Measurements from ENCODE around the gene CDON. TPM values are rescaled to one million over a fixed set of nuclear protein-coding genes. Genes with fewer than 3 reads are reported as not detected.

The CDON gene, protein sequence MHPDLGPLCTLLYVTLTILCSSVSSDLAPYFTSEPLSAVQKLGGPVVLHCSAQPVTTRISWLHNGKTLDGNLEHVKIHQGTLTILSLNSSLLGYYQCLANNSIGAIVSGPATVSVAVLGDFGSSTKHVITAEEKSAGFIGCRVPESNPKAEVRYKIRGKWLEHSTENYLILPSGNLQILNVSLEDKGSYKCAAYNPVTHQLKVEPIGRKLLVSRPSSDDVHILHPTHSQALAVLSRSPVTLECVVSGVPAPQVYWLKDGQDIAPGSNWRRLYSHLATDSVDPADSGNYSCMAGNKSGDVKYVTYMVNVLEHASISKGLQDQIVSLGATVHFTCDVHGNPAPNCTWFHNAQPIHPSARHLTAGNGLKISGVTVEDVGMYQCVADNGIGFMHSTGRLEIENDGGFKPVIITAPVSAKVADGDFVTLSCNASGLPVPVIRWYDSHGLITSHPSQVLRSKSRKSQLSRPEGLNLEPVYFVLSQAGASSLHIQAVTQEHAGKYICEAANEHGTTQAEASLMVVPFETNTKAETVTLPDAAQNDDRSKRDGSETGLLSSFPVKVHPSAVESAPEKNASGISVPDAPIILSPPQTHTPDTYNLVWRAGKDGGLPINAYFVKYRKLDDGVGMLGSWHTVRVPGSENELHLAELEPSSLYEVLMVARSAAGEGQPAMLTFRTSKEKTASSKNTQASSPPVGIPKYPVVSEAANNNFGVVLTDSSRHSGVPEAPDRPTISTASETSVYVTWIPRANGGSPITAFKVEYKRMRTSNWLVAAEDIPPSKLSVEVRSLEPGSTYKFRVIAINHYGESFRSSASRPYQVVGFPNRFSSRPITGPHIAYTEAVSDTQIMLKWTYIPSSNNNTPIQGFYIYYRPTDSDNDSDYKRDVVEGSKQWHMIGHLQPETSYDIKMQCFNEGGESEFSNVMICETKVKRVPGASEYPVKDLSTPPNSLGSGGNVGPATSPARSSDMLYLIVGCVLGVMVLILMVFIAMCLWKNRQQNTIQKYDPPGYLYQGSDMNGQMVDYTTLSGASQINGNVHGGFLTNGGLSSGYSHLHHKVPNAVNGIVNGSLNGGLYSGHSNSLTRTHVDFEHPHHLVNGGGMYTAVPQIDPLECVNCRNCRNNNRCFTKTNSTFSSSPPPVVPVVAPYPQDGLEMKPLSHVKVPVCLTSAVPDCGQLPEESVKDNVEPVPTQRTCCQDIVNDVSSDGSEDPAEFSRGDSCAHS (N-terminal part only)
- total RNA-seq (2014; rRNA removed; shearing (Covaris generic)) = 1.3 and 2.8 TPM in 2 replicates

DNA sequence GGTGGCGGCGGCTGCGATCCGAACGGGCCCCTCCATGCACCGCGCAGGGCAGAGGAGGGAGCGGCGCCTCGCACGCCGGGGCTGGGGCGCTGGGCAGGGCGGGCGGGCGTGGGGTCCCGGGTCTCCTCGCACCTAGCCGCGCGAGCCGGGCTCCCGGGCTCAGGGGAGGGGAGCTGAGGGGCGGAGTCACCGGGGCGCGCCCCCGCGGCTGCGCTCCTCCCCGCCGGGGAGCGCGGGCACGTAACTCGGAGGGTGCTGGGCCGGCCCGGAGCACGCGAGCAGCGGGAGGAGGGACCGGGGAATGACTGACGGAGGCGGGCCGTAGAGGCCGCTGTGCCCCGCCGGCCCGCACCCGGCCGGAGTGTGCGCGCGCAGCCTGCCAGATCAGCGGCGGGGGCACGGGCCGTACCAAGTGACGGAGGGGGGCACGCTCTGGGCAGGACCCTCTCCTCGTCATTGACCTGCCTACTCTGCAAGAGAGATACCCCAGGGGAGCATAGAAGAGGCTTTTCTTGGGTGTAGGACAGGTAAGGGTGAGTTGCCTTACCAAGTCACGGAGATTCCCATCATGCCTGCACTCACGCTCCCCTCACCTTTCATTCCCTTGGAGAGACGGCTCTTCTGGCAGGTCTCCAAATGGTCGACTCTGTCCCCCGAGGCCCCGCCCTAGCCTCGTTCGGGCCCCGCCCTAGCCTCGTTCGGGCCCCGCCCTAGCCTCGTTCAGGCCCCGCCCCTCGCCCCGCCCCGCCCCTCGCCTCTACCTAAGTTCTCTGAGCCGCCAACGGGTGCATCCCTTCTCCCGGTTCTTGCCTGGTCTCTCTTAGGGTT lies at the start of gene CDON:
Gene CDON, minus strand, starts transcription at position 188 of the 828 bp plus-strand sequence. CDS start 39,390 bp downstream, outside the sequence.
- Histone ChIP-seq H3K4me1 (replicated peaks) (no peaks in the 10 kb centered on the region), H3K4me3 (peak within 1 kb of the TSS; percentile 46), H3K36me3 (no peaks in the 10 kb centered on the region), H3K27ac (peak within 1 kb of the TSS; percentile 73; the same call in 1 of the 2 replicates), H3K9me3 (replicated peaks) (no peaks in the 10 kb centered on the region), H3K27me3 (replicated peaks) (peaks cover 9% of the 10 kb centered on the region)
- peak; percentile 77 to 83 for DNase-seq (ENCODE audit: low read depth in 1 of 2, low spot score in 2 of 2)

DNA sequence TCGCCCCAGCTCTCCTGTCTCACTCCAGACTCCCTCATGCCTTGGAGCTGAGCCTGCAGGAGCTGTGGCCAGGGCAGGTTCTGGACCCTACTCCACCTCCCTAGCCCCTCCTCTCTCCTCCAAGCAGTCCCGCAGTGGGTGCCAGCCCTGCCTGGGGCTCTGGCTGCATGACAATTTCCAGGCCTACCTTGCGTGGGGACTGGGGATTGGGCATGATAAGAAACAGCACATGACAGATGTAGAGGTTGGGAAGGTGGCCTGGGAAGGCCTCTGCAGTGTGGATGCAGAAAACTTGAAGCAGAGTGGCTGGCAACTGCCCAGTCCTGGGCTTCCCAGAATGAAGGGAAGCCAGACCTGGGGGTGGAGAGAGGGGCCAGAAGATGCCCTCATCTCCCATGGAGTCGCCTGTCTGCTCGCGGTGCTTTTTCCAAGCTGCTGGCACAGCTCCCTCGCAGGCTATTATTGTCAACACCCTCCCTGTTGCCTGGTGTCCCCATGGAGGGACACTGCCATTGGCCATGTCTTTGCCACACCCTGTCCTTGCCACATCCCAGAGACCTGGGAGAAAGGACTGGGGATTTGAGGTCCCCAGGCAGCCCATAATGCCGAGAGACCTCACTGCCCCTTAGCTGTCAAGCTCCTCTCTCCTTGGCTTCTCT lies 48.9 kb upstream of the CDON start:
- H3K9me3 ChIP-seq (replicated peaks) = no peaks in the 10 kb centered on the region
- H3K27ac ChIP-seq = no peak overlapping the region
- H3K4me3 ChIP-seq = no peak overlapping the region
- H3K36me3 ChIP-seq = no peaks in the 10 kb centered on the region
- no peaks in the 10 kb centered on the region for H3K27me3 ChIP-seq (replicated peaks)
- peaks cover 12% of the 10 kb centered on the region for H3K4me1 ChIP-seq (replicated peaks)
- no peak for DNase-seq (ENCODE audit: low read depth in 1 of 2, low spot score in 2 of 2)

DNA sequence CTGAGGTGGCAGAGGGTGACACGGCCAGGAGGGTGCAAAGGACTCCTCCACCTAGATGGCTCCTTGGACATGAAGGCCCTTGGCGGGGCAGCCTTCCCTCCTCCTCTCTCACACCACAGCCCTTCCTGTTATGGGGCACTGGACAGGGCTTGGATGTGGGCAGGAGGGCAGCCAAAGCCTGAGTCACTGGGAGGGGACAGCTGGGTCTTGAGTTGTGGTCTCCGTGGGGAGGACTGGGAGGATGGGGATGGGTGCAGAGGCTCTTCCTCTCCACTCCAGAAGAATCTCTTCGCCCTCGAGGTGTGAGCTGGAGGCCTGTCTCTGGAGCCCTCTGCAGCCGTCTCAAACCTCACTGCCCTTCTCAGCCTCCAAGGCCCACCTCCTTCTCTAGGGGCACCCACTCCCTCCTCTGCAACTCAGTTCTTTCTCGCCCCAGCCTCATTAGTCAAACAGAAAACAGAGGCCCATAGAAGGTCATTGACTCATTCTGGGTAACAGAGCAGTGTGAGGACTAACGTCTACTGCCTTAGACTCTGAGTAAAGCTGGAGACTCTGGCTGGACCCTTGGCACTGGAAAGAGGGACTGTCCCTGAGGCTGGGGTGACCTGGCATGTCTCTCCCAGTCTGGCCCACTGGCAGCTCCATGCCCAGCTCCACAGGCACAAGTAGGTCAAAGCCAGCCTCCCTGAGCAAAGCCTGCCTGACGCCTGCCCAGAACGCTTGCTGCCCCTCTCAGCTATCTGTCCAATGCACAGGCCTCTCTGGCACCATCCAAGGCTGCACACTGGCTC lies 47.5 kb upstream of the CDON start:
- H3K27me3 ChIP-seq (replicated peaks) = no peaks in the 10 kb centered on the region
- no peak overlapping the region for H3K27ac ChIP-seq
- no peaks in the 10 kb centered on the region for H3K36me3 ChIP-seq
- H3K4me1 ChIP-seq (replicated peaks) = peaks cover 1% of the 10 kb centered on the region
- H3K4me3 ChIP-seq = no peak overlapping the region
- no peaks in the 10 kb centered on the region for H3K9me3 ChIP-seq (replicated peaks)
- no peak for DNase-seq (ENCODE audit: low read depth in 1 of 2, low spot score in 2 of 2)

DNA sequence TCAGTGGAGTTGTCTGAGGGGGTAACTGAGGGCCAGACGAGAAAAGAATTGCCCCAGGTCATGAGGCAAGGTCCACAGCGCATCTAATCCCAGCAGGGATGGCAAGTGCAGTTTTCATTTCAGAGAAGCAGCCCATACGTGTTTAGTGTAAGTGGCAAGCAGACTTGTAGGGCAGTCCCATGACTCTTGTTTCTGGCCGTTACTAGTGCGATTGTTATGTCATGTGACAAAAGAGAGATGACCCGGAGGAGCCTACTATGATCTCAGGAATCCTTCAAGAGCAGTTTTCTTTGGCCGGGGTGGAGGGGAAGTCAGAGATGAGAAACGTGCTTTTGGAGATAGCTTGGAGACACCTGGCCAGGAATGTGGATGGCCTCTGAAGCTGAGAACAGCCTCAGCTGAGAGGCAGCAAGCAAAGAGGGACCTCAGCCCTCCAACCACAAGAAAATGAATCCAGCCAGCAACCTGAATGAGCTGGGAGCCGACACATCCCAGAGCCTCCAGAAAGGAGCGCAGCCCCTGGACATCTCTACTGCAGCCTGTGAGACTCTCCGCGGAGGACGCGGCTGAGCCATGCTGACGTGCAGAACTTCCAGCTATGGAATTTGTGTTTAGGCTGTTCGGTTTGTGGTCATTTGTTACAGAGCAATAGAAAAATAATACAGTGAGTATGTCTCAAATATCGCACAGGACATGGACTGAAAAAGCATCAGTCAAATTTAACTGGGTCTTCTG lies 44.1 kb upstream of the CDON start:
- no peak overlapping the region for H3K4me3 ChIP-seq
- H3K27me3 ChIP-seq (replicated peaks) = no peaks in the 10 kb centered on the region
- DNase-seq (ENCODE audit: low read depth in 1 of 2, low spot score in 2 of 2) = no peak
- no peak overlapping the region for H3K27ac ChIP-seq
- H3K9me3 ChIP-seq (replicated peaks) = no peaks in the 10 kb centered on the region
- no peaks in the 10 kb centered on the region for H3K36me3 ChIP-seq
- H3K4me1 ChIP-seq (replicated peaks) = no peaks in the 10 kb centered on the region

DNA sequence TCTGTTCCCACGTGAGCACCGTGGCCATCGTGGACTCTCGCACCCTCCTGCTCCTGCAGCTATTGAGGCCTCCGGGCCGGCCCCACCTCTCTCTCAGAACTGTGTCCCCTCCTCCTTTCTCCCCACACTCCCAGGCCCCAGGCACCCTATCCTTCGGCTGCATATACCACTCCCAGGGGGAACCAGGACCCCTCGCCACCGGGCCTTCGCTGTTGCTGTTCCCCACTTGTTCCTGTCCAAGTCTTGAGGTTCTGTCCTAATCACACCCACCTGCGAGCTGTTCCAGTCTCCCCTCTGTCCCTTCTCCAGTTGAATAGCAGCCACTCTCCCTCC lies 43.0 kb upstream of the CDON start:
- no peaks in the 10 kb centered on the region for H3K9me3 ChIP-seq (replicated peaks)
- H3K4me3 ChIP-seq = no peak overlapping the region
- H3K27me3 ChIP-seq (replicated peaks) = no peaks in the 10 kb centered on the region
- no peaks in the 10 kb centered on the region for H3K36me3 ChIP-seq
- no peak overlapping the region for H3K27ac ChIP-seq
- no peak for DNase-seq (ENCODE audit: low read depth in 1 of 2, low spot score in 2 of 2)
- H3K4me1 ChIP-seq (replicated peaks) = no peaks in the 10 kb centered on the region

DNA sequence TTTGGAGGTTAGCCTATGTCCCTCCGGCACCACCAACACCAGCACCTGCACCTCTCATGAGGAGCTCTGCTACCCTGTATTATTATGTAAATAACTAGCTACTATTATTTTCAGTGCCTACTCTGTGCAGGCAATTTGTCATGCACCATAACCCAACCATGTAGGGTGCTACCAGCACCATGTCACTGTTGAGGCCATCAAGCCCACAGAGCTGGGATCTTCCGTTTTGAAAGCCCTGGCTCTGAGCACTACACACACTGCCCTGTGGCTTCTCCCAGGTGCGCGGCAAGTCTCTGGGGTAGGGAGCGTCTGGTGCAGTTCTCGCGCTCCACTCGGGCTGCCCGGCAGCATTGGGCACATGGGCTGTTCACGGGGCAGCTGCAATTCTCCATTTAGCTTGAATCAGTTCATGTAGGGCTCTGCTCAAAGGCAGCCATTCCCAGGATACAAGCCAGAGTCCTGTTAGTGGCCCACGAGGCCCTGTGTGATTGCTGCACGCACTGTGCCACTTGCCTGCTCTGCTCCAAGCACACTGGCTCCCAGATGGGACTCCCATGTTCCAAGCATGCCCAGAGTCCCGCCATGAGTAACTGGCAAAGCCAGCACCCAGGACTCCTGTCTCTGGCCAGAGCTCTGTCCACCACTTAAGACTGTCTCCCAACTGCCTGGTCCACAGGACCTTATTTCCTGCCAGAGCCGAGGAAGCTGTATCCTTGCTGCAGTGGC lies 42.5 kb upstream of the CDON start:
- no peak for DNase-seq (ENCODE audit: low read depth in 1 of 2, low spot score in 2 of 2)
- no peaks in the 10 kb centered on the region for H3K4me1 ChIP-seq (replicated peaks)
- H3K27ac ChIP-seq = no peak overlapping the region

DNA sequence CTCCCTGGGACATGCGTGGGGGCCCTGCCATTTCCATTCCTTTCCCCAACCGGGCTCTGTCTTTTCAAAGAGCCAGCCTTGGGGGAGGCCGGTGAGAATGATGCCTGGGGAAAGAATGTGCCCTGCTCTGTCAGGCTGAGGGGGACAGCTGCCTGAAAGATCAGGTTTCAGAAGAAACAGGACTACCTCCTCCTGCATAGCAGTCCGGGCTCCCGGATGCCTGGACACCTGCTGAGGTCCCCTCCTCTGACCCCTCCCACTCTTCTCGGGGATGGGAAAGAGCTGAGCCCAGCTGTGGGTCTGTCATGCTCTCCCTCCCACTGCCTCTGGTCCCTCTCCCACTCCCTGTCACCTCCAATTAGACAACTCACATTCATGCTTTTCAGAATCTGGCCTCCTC lies 41.8 kb upstream of the CDON start:
- Histone ChIP-seq H3K4me3 (no peak overlapping the region), H3K36me3 (no peaks in the 10 kb centered on the region), H3K27me3 (replicated peaks) (no peaks in the 10 kb centered on the region), H3K4me1 (replicated peaks) (no peaks in the 10 kb centered on the region), H3K27ac (no peak overlapping the region), H3K9me3 (replicated peaks) (no peaks in the 10 kb centered on the region)
- no peak for DNase-seq (ENCODE audit: low read depth in 1 of 2, low spot score in 2 of 2)

More for the DNA sequence above, 42.5 kb upstream of the CDON start:
- Histone ChIP-seq H3K9me3 (replicated peaks) (no peaks in the 10 kb centered on the region), H3K36me3 (no peaks in the 10 kb centered on the region), H3K4me3 (no peak overlapping the region), H3K27me3 (replicated peaks) (no peaks in the 10 kb centered on the region)

DNA sequence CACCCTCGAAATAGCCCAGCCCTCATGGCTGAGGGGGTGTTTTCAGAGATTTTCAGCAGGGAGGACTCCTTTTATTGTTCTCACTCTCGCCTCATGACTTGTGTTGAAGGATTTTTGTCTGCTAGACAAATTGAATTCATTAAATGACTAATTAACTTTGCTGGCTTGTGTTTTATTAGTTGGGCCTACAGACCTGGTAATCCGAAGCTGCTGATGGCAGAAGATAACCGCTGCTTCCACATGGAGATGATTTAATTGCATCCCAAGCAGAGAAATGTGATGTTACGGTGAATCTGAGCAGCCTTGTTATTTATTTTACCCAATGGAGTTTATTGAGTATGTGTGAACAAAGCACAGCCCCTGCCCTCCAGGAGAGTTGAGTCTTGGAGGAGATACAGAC lies 40.5 kb upstream of the CDON start:
- H3K27ac ChIP-seq = no peak overlapping the region
- no peaks in the 10 kb centered on the region for H3K27me3 ChIP-seq (replicated peaks)
- no peak overlapping the region for H3K4me3 ChIP-seq
- H3K4me1 ChIP-seq (replicated peaks) = no peaks in the 10 kb centered on the region
- DNase-seq (ENCODE audit: low read depth in 1 of 2, low spot score in 2 of 2) = no peak
- H3K9me3 ChIP-seq (replicated peaks) = no peaks in the 10 kb centered on the region
- no peaks in the 10 kb centered on the region for H3K36me3 ChIP-seq

DNA sequence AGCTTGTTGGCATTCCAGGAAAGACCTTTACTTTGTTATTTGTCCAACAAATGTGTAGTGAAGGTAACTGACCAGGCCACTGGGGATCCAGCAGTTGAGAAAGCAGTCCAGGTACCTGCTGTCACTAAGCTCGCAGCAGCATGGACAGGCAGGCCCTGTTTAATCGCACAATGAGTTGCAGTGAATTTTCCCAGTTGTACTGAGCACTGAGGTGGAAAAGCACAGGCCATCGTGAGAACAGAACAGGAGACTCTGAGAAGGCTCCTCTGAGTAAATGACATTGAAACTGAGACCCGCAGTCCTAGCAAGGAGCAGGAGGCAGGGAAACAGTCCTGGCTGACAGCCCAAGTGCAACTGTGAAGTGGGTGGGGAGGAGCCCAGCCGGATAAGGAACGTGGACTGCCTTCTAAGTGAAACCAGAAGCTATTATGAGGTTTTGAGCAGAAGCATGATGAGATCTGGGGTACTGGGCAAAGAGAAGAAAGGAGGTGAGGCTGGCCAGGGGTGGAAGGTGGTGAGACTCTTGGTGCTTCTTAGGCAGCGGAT lies 39.8 kb upstream of the CDON start:
- Histone ChIP-seq H3K27ac (no peak overlapping the region), H3K4me3 (no peak overlapping the region), H3K27me3 (replicated peaks) (no peaks in the 10 kb centered on the region), H3K36me3 (no peaks in the 10 kb centered on the region), H3K9me3 (replicated peaks) (no peaks in the 10 kb centered on the region), H3K4me1 (replicated peaks) (no peaks in the 10 kb centered on the region)
- no peak for DNase-seq (ENCODE audit: low read depth in 1 of 2, low spot score in 2 of 2)

DNA sequence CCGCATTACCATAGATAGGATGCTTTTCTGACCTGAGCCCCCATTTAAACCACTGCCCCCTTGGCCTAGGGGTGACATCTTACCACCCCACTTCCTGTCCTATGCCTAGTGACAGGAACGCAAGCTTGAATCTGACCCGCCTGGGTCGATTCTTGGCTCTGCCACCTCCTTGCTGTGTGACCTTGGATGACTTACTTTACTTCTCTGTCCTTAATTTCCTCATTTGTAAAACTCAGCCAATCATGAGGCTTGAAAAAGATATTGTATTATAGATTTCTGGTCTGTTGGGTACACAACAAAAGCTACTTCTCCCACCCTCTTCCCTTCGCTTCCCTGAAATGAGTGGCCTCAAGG lies 39.2 kb upstream of the CDON start:
- no peak overlapping the region for H3K27ac ChIP-seq
- no peaks in the 10 kb centered on the region for H3K4me1 ChIP-seq (replicated peaks)
- H3K36me3 ChIP-seq = no peaks in the 10 kb centered on the region
- H3K4me3 ChIP-seq = no peak overlapping the region
- no peaks in the 10 kb centered on the region for H3K9me3 ChIP-seq (replicated peaks)
- no peak for DNase-seq (ENCODE audit: low read depth in 1 of 2, low spot score in 2 of 2)
- H3K27me3 ChIP-seq (replicated peaks) = no peaks in the 10 kb centered on the region

DNA sequence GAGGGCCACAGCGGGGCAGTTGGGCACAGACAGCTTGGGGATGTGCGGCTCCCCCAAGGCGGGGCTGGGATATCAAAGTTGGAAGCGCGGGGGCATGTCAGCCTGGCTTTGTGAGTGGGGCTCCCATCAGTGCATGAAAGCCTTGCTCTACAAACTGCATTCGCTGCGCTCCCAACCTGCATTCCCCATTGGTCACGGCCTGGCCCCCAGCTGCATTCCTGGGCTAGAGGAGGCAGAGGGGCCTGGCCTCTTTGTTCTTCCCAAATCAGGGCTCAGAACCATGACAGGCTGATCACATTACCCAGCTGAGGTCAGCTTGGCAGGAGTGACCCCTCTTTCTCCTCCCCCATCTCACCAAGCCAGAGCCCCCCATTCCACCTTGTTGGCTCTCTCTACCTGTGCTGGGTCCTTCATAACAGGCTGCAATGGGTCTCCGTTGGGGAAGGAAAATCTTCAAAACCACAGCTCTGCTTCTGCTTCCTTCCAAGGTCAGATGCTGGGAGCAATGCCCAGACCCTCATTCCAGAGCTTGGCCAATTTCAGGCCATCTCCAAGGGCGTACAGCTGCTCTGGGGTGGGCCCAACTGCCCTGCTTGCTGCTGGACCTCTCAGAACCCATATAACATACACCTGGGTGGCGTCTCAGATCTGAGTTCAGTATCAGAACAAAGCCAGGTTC lies 38.7 kb upstream of the CDON start:
- Histone ChIP-seq H3K4me3 (no peak overlapping the region), H3K27ac (no peak overlapping the region), H3K4me1 (replicated peaks) (no peaks in the 10 kb centered on the region), H3K9me3 (replicated peaks) (no peaks in the 10 kb centered on the region), H3K27me3 (replicated peaks) (no peaks in the 10 kb centered on the region), H3K36me3 (no peaks in the 10 kb centered on the region)
- DNase-seq (ENCODE audit: low read depth in 1 of 2, low spot score in 2 of 2) = no peak

Data from SJSA1 (cell line).